Right renal cortex interstitium (tissue), 3 donors: ENCODE data around the gene KRT84. TPM values are rescaled to one million over a fixed set of nuclear protein-coding genes. Genes with fewer than 3 reads are reported as not detected.

Source experiments
- DNase-seq, 3 donors: peaks; one replicate each; pipeline ENCODE4 v3.0.0-alpha.2; 2013; ENCODE audit warnings: low read depth in 3 of 3, low spot score in 2 of 3
- polyA plus RNA-seq, 3 donors: library from polyadenylated mRNA; unstranded; fragments of 120-200 nt; gene quantifications; one replicate each; pipeline ENCODE4 v1.2.1, GENCODE V29; 2013; ENCODE audit not compliant: insufficient read length in 3 of 3

KRT84 gene
- polyA plus RNA-seq, 3 donors = not detected

- no peak for DNase-seq
These were observed 4.1 kb upstream of the KRT84 start for GRCh38 chr12:52389313-52390207.

- no peak for DNase-seq
These were observed 2.4 kb upstream of the KRT84 start for GRCh38 chr12:52387859-52388258.

GRCh38 chr12:52383331-52383730 is 2.1 kb downstream of the KRT84 start:
- DNase-seq = no peak

GRCh38 chr12:52382854-52383253 is 2.6 kb downstream of the KRT84 start:
- no peak for DNase-seq

GRCh38 chr12:52381206-52381605 is 4.2 kb downstream of the KRT84 start:
- DNase-seq = no peak

GRCh38 chr12:52380271-52380694 is 5.2 kb downstream of the KRT84 start:
- no peak for DNase-seq

- DNase-seq = no peak
These were observed 5.9 kb downstream of the KRT84 start for GRCh38 chr12:52379536-52379935.

GRCh38 chr12:52378091-52378490 is 7.4 kb downstream of the KRT84 start:
- no peak for DNase-seq

- no peak for DNase-seq
These were observed 8.2 kb downstream of the KRT84 start for GRCh38 chr12:52377266-52377665.

GRCh38 chr12:52372216-52373154 is 13.0 kb downstream of the KRT84 start:
- DNase-seq = peak; percentile 63 to 67 (median 66)

- DNase-seq = no peak
These were observed 13.7 kb downstream of the KRT84 start for GRCh38 chr12:52371716-52372115.

- DNase-seq = peak in 2 of 3 donors; percentile 16 to 38
These were observed 14.4 kb downstream of the KRT84 start for GRCh38 chr12:52370926-52371608.

- DNase-seq = no peak
These were observed 15.6 kb downstream of the KRT84 start for GRCh38 chr12:52369809-52370208.

- no peak for DNase-seq
These were observed 16.2 kb downstream of the KRT84 start for GRCh38 chr12:52369211-52369610.

GRCh38 chr12:52368508-52368907 is 16.9 kb downstream of the KRT84 start:
- no peak for DNase-seq

- DNase-seq = no peak
These were observed 17.6 kb downstream of the KRT84 start for GRCh38 chr12:52367876-52368275.

GRCh38 chr12:52366738-52367485 is 18.5 kb downstream of the KRT84 start, which contains the start of gene KRT85:
KRT85 (minus strand) TSS chr12:52367481; CDS start chr12:52367405, 76 bp downstream.
- DNase-seq = no peak

GRCh38 chr12:52364901-52365489 is 20.5 kb downstream of the KRT84 start:
- no peak for DNase-seq

GRCh38 chr12:52364061-52364460 is 21.4 kb downstream of the KRT84 start:
- DNase-seq = no peak
